Neuronal stem cell (in vitro differentiated cells): Measurements from ENCODE around the gene KCNH6.

Experiments used
- DNase-seq: peaks from one replicate; pipeline ENCODE4 v3.0.0-alpha.2; 2013; ENCODE audit warnings: low spot score
- H2AFZ ChIP-seq: one replicate; pipeline ENCODE4 v1.6.1; 2013; ENCODE audit warnings: mild to moderate bottlenecking, low read length, inconsistent platforms
- H2AK5ac ChIP-seq: 2 replicates; pipeline ENCODE4 v1.6.1; 2013; ENCODE audit warnings: low read depth, mild to moderate bottlenecking, inconsistent platforms, low read length, moderate library complexity, mixed read lengths
- H2BK120ac ChIP-seq: 2 replicates; pipeline ENCODE4 v1.6.1; 2013; ENCODE audit warnings: low read depth, mild to moderate bottlenecking, inconsistent platforms, low read length, moderate library complexity, mixed read lengths
- H2BK12ac ChIP-seq: one replicate; pipeline ENCODE4 v1.6.1; 2013; ENCODE audit warnings: low read length, inconsistent platforms
- H2BK15ac ChIP-seq: 2 replicates; pipeline ENCODE4 v1.6.1; 2013; ENCODE audit warnings: mild to moderate bottlenecking, low read length, inconsistent platforms, mixed read lengths
- H2BK5ac ChIP-seq: one replicate; pipeline ENCODE4 v1.6.1; 2013; ENCODE audit warnings: inconsistent platforms, mild to moderate bottlenecking, low read length, moderate library complexity
- H3K14ac ChIP-seq: one replicate; pipeline ENCODE4 v1.6.1; 2013; ENCODE audit warnings: low read length, inconsistent platforms
- H3K18ac ChIP-seq: 2 replicates; pipeline ENCODE4 v1.6.1; 2013; ENCODE audit warnings: low read length, inconsistent platforms
- H3K23ac ChIP-seq: 2 replicates; pipeline ENCODE4 v1.6.1; 2013; ENCODE audit warnings: low read depth, mild to moderate bottlenecking, mixed read lengths, low read length, inconsistent platforms; ENCODE audit not compliant: poor library complexity
- H3K27ac ChIP-seq: replicated peaks from 3 replicates; pipeline ENCODE4 v1.5.1; 2013; ENCODE audit warnings: low read length, inconsistent platforms
- H3K27me3 ChIP-seq, 3 experiments: 2 replicates each; pipeline ENCODE4 v1.6.1; 2013; ENCODE audit warnings: low read length in 3 of 3, mild to moderate bottlenecking in 2 of 3, inconsistent platforms in 1 of 3, low read depth in 1 of 3, mixed read lengths in 1 of 3, moderate library complexity in 1 of 3; ENCODE audit not compliant: control insufficient read depth in 3 of 3, insufficient read depth in 3 of 3
- H3K36me3 ChIP-seq, 2 donors: replicated peaks in 1 of 2; 2 replicates each; pipeline ENCODE4 v1.6.1; 2013; ENCODE audit warnings: low read length in 2 of 2; ENCODE audit not compliant: control insufficient read depth in 2 of 2, insufficient read depth in 2 of 2
- H3K4ac ChIP-seq: 2 replicates; pipeline ENCODE4 v1.6.1; 2013; ENCODE audit warnings: inconsistent platforms, mild to moderate bottlenecking, low read length, moderate library complexity
- H3K4me1 ChIP-seq, 2 donors: 1 replicate in 1 of 2; 2 replicates in 1 of 2; pipeline ENCODE4 v1.6.1; 2013; ENCODE audit warnings: low read length in 2 of 2, low read depth in 1 of 2; ENCODE audit not compliant: control insufficient read depth in 2 of 2, insufficient read depth in 1 of 2
- H3K4me2 ChIP-seq: one replicate; pipeline ENCODE4 v1.6.1; 2013; ENCODE audit warnings: mild to moderate bottlenecking, low read length, inconsistent platforms; ENCODE audit not compliant: insufficient read depth, poor library complexity, severe bottlenecking
- H3K4me3 ChIP-seq, 2 donors: 2 replicates each; pipeline ENCODE4 v1.5.1; 2013; ENCODE audit warnings: low read length in 2 of 2, mild to moderate bottlenecking in 2 of 2, inconsistent platforms in 1 of 2, moderate library complexity in 1 of 2
- H3K79me1 ChIP-seq: one replicate; pipeline ENCODE4 v1.6.1; 2013; ENCODE audit warnings: low read depth, mild to moderate bottlenecking, inconsistent platforms, low read length, moderate library complexity
- H3K9ac ChIP-seq: one replicate; pipeline ENCODE4 v1.6.1; 2013; ENCODE audit warnings: mild to moderate bottlenecking, low read depth, low read length, inconsistent platforms; ENCODE audit not compliant: poor library complexity
- H3K9me3 ChIP-seq, 2 donors: replicated peaks in 1 of 2; 2 replicates each; pipeline versions ENCODE3 to v1.6.1; 2013; ENCODE audit warnings: low read length in 2 of 2, mild to moderate bottlenecking in 2 of 2, inconsistent platforms in 1 of 2, low read depth in 1 of 2, mixed read lengths in 1 of 2, moderate library complexity in 1 of 2; ENCODE audit not compliant: control insufficient read depth in 2 of 2, insufficient read depth in 1 of 2
- H4K8ac ChIP-seq: one replicate; pipeline ENCODE4 v1.6.1; 2013; ENCODE audit warnings: low read depth, mild to moderate bottlenecking, inconsistent platforms, low read length, moderate library complexity
- H4K91ac ChIP-seq: one replicate; pipeline ENCODE4 v1.6.1; 2013; ENCODE audit warnings: low read length, low read depth, mild to moderate bottlenecking, inconsistent platforms; ENCODE audit not compliant: poor library complexity
- WGBS, 2 donors: extraction: QIAGEN DNeasy Blood & Tissue Kit; methylation state at CpG; one replicate each; pipeline ENCODE4 v1.1.7; 2013; ENCODE audit warnings: missing lambda C conversion rate in 2 of 2, mixed read lengths in 1 of 2; ENCODE audit not compliant: insufficient read length in 2 of 2, insufficient replicate concordance in 1 of 2; ENCODE audit errors: extremely low coverage in 2 of 2; 5-methylcytosine and 5-hydroxymethylcytosine counted together

The KCNH6 gene

GRCh38 chr17:63488851-63489250 lies 34.3 kb upstream of the KCNH6 start:
- Histone ChIP-seq H2BK120ac (no peak overlapping the region), H3K9ac (no peak overlapping the region), H4K91ac (no peak overlapping the region), H4K8ac (no peak overlapping the region), H3K27me3 (peaks cover 0 to 64% (median 0%) of the 10 kb centered on the region in 3 experiments), H3K14ac (peak overlapping the region; percentile 48), H3K79me1 (no peaks in the 10 kb centered on the region), H3K36me3 (no peaks in the 10 kb centered on the region), H2BK12ac (no peak overlapping the region), H3K27ac (no peak overlapping the region), H3K4ac (no peak overlapping the region), H2BK15ac (no peak overlapping the region), H3K4me3 (no peak overlapping the region), H2AK5ac (no peak overlapping the region), H2AFZ (no peak overlapping the region), H3K4me1 (no peaks in the 10 kb centered on the region), H3K23ac (no peak overlapping the region), H3K18ac (no peak overlapping the region), H3K4me2 (no peak overlapping the region), H2BK5ac (no peak overlapping the region), H3K9me3 (no peaks in the 10 kb centered on the region)
- WGBS, 2 donors = no CpG with 5 or more reads among the region's 10 CpGs
- DNase-seq = no peak

GRCh38 chr17:63489291-63489690 lies 33.9 kb upstream of the KCNH6 start:
- H3K9me3 ChIP-seq = no peaks in the 10 kb centered on the region
- no peak for DNase-seq
- H3K27me3 ChIP-seq = peaks cover 0 to 64% (median 0%) of the 10 kb centered on the region in 3 experiments
- H2BK15ac ChIP-seq = no peak overlapping the region
- H3K4me2 ChIP-seq = no peak overlapping the region
- no peak overlapping the region for H2AK5ac ChIP-seq
- H2BK120ac ChIP-seq = no peak overlapping the region
- no peak overlapping the region for H3K27ac ChIP-seq
- H3K23ac ChIP-seq = no peak overlapping the region
- H2AFZ ChIP-seq = no peak overlapping the region
- H2BK5ac ChIP-seq = no peak overlapping the region
- no peaks in the 10 kb centered on the region for H3K36me3 ChIP-seq
- no CpG with 5 or more reads among the region's 6 CpGs for WGBS, 2 donors
- no peak overlapping the region for H4K91ac ChIP-seq
- H4K8ac ChIP-seq = no peak overlapping the region
- H3K4ac ChIP-seq = no peak overlapping the region
- H3K79me1 ChIP-seq = no peaks in the 10 kb centered on the region
- no peak overlapping the region for H3K9ac ChIP-seq
- H3K4me1 ChIP-seq = no peaks in the 10 kb centered on the region
- no peak overlapping the region for H2BK12ac ChIP-seq
- no peak overlapping the region for H3K18ac ChIP-seq
- peak overlapping the region; percentile 48 for H3K14ac ChIP-seq
- H3K4me3 ChIP-seq = no peak overlapping the region

GRCh38 chr17:63490329-63490728 lies 32.8 kb upstream of the KCNH6 start:
- H3K79me1 ChIP-seq = no peaks in the 10 kb centered on the region
- H3K4me1 ChIP-seq = no peaks in the 10 kb centered on the region
- no peak overlapping the region for H2BK15ac ChIP-seq
- no CpG with 5 or more reads among the region's 10 CpGs for WGBS, 2 donors
- no peak overlapping the region for H4K8ac ChIP-seq
- H3K14ac ChIP-seq = no peak overlapping the region
- H3K27ac ChIP-seq = no peak overlapping the region
- H3K4ac ChIP-seq = no peak overlapping the region
- no peak overlapping the region for H4K91ac ChIP-seq
- H3K9me3 ChIP-seq = no peaks in the 10 kb centered on the region
- DNase-seq = no peak
- no peak overlapping the region for H2BK12ac ChIP-seq
- H2BK5ac ChIP-seq = no peak overlapping the region
- no peak overlapping the region for H2AK5ac ChIP-seq
- no peak overlapping the region for H3K18ac ChIP-seq
- peaks cover 0 to 74% (median 0%) of the 10 kb centered on the region in 3 experiments for H3K27me3 ChIP-seq
- H2BK120ac ChIP-seq = no peak overlapping the region
- no peak overlapping the region for H2AFZ ChIP-seq
- H3K23ac ChIP-seq = no peak overlapping the region
- no peaks in the 10 kb centered on the region for H3K36me3 ChIP-seq
- H3K4me2 ChIP-seq = no peak overlapping the region
- H3K4me3 ChIP-seq = no peak overlapping the region
- H3K9ac ChIP-seq = no peak overlapping the region

GRCh38 chr17:63490858-63491400 lies 32.2 kb upstream of the KCNH6 start:
- Histone ChIP-seq H3K4me1 (no peaks in the 10 kb centered on the region), H3K14ac (no peak overlapping the region), H3K27me3 (peaks cover 0 to 74% (median 0%) of the 10 kb centered on the region in 3 experiments), H2AFZ (no peak overlapping the region), H3K18ac (no peak overlapping the region), H2BK120ac (no peak overlapping the region), H4K91ac (no peak overlapping the region), H3K79me1 (no peaks in the 10 kb centered on the region), H3K27ac (no peak overlapping the region), H2BK15ac (no peak overlapping the region), H3K23ac (peak overlapping the region; percentile 18), H2BK5ac (no peak overlapping the region), H4K8ac (no peak overlapping the region), H3K9me3 (no peaks in the 10 kb centered on the region), H3K4ac (no peak overlapping the region), H3K4me3 (no peak overlapping the region), H3K4me2 (no peak overlapping the region), H2AK5ac (no peak overlapping the region), H3K9ac (no peak overlapping the region), H3K36me3 (no peaks in the 10 kb centered on the region), H2BK12ac (peak overlapping the region; percentile 5)
- no peak for DNase-seq
- WGBS, 2 donors = no CpG with 5 or more reads among the region's 22 CpGs
